ENCODE results near the gene MYLK2.
"Not testable (repeated sequence)": the region's sequence is repeated elsewhere in the genome, so short reads cannot be mapped to it uniquely, and the experiment has no call there.

Gene MYLK2

DNA sequence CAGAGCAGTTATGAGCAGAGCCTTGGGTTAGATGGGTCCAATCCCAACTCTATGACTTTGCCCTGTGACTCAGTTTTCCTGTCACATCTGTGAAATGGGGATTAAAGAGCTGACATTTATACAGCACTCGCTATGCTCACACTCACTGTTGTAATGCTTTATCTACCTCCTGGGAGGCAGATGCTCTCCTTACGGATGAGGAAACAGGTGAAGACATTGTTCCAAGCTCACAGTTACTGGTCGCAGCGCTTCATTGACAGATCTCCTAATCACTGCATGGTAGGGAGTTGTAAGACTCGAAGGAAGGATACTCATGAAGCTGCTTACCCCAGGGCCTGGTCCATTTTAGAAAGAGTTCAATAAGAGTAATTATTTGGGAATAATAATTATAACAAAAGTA, 2.9 kb upstream of the MYLK2 start:
- no peak for DNase-seq

GRCh38 chr20:31817461-31817860, 1.7 kb upstream of the MYLK2 start:
- DNase-seq = no peak

GRCh38 chr20:31818376-31818908, 714 bp upstream of the MYLK2 start:
- DNase-seq = no peak

GRCh38 chr20:31820228-31820627, 1.1 kb downstream of the MYLK2 start:
- no peak for DNase-seq

DNA sequence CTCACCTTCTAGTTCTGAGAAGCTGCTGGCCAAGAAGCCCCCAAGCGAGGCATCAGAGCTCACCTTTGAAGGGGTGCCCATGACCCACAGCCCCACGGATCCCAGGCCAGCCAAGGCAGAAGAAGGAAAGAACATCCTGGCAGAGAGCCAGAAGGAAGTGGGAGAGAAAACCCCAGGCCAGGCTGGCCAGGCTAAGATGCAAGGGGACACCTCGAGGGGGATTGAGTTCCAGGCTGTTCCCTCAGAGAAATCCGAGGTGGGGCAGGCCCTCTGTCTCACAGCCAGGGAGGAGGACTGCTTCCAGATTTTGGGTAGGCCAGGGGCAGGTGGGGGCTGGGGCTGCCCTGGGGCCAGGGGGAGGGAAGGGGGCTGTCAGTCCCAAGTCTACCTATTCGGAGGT, 2.3 kb downstream of the MYLK2 start:
- no peak for DNase-seq

- peak; percentile 88 for DNase-seq
Measured at GRCh38 chr20:31822421-31823330, 3.5 kb downstream of the MYLK2 start.

DNA sequence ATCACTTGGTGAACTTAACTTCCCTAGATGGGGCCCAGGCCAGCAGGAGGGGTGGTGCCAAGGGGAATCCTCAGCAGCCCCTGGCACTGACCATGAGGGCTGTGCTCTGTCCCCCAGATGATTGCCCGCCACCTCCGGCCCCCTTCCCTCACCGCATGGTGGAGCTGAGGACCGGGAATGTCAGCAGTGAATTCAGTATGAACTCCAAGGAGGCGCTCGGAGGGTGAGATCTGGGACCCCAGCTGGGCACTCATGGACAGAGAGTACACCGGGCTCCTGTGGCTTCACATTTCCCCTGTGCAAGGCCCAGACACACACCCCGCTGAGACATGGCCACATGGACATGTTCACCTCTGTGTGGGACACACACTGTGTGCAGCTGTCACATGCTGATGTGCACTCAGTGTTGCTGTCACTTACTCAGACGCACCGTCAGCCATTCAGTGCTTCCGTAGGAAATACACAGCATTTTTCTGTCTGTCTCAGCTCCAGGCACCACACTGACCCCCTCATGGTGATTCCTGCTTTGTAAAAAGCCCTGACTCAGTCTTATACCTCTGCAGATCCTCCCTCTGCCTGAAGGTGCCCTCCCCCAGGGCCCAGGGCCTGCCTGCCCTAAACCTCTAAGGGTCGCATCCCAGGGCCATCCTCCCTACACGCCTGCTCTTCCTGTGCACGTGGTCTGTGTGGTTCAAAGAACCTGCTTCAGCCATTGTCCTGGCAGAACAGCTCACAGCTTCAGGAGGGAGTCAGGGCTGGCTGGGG, 4.4 kb downstream of the MYLK2 start:
- DNase-seq = peak; percentile 42

- DNase-seq = no peak
Measured at GRCh38 chr20:31824125-31824485, 4.9 kb downstream of the MYLK2 start.

DNA sequence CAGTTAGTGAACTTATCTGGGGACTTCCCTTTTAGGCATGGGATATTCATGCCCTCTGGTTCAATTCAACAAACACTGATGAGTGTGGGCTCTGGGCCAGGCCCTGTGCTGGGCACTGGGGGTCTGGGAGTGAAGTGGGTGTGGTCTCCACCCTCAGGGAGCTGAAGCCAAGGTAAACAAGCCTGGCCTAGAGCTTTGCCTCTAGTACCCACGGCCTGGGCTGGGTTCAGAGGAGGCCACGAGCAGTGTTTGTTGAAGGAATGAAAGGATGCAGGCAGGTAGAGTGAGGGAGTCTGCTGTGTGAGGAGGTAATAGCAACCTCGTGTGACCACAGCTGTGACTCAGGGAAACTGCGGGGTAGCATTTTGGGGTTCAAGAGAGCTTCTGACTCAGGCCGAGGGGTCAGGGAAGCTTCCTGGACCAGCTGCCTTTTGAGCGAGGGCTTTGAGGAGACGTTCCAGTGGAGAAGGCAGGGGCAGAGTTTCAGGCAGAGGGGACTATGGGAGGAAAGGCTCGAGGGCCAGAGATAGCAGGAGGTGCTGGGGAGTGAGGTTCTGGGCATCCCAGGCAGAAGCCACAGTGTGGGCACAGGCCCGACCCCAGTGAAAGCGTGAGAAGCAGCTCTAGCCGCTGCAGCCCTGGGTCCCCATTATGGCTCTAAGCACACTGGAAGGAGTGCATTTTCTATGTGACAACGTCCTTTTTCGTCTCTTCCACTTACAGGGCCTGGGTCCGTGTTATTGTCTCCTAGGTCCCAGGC, 5.6 kb downstream of the MYLK2 start:
- peak; percentile 24 for DNase-seq

DNA sequence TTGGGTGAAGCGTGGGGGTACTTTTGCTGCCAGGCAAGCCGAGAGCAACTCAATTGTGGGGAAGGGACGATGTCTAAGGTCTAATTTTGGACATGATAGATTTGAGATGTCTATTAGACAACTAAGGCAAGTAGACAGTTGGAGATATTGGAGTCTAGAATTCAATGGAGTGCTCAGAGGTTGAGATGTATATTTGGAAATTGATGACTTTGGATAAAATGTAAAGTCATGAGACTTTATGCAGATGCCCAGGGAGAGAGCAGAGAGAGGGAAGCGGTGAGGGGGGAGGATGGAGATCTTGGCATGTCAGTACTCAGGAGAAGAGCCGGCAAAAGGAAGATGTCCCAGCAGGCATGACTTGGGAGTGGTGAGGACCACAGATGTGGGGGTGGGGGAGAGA, 6.9 kb downstream of the MYLK2 start:
- DNase-seq = no peak

- DNase-seq = no peak
Measured at GRCh38 chr20:31827059-31827458, 7.9 kb downstream of the MYLK2 start.

DNA sequence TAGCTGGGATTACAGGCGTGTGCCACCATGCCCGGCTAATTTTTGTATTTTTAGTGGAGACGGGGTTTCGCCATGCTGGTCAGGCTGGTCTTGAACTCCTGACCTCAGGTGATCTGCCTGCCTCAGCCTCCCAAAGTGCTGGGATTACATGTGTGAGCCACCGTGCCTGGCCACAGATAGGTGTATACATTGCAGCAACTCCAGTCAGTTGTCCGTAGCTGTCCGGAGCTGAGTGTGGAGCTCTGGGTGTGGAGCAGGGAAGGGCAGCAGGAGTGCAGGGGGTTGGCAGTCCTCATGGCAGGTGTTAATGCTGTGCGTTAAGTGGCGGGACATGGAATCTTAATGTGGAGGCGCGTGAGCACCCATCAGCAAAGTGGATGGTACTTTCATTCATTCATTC, 8.9 kb downstream of the MYLK2 start:
- not testable (repeated sequence) for DNase-seq

- peak; percentile 4 for DNase-seq
Measured at GRCh38 chr20:31829731-31830130, 10.6 kb downstream of the MYLK2 start.

DNA sequence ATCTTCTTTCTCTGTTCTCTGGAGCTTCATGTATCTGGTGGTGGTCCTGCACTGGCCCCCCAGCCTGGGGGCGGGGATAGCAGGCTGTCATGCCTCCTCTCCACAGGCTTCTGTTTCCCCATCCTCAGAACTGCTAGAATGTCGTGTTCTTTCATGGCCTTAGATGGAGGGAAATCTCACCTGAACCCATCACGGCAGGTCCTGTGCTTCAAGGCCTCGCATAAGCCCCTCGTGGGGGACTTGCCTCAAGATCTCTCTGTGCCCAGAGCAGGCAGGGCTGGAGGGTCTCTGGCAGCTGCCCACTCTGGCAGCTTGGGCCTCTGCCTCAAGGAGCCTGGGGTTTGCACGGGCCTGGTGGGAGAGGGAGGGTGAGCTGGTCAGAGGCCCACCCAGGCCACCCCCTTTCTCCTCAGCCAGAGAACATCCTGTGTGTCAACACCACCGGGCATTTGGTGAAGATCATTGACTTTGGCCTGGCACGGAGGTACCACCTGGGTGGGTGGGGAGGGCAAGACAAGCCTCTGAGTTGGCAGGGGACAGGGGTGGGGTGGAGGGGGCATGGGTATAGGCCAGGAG, 11.3 kb downstream of the MYLK2 start:
- peak; percentile 15 for DNase-seq

GRCh38 chr20:31831211-31831610, 12.1 kb downstream of the MYLK2 start:
- peak; percentile 9 for DNase-seq

DNA sequence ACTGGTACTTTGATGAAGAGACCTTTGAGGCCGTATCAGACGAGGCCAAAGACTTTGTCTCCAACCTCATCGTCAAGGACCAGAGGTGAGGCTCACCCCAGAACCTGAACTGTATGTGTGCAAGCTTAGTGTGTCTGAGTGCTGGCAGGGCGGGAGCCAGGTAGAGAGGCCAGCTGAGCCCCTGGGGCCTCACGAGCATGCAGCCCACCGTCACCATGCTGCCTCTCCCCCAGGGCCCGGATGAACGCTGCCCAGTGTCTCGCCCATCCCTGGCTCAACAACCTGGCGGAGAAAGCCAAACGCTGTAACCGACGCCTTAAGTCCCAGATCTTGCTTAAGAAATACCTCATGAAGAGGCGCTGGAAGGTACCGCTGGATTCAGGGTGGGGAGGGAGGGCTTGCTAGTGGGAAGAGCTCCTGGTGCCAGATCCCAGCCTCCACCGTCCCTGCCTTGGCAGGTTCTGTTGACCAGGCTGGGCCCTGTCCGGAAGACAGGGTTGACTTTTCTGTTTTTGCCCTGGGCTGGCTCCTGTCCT, 12.7 kb downstream of the MYLK2 start:
- DNase-seq = no peak

DNA sequence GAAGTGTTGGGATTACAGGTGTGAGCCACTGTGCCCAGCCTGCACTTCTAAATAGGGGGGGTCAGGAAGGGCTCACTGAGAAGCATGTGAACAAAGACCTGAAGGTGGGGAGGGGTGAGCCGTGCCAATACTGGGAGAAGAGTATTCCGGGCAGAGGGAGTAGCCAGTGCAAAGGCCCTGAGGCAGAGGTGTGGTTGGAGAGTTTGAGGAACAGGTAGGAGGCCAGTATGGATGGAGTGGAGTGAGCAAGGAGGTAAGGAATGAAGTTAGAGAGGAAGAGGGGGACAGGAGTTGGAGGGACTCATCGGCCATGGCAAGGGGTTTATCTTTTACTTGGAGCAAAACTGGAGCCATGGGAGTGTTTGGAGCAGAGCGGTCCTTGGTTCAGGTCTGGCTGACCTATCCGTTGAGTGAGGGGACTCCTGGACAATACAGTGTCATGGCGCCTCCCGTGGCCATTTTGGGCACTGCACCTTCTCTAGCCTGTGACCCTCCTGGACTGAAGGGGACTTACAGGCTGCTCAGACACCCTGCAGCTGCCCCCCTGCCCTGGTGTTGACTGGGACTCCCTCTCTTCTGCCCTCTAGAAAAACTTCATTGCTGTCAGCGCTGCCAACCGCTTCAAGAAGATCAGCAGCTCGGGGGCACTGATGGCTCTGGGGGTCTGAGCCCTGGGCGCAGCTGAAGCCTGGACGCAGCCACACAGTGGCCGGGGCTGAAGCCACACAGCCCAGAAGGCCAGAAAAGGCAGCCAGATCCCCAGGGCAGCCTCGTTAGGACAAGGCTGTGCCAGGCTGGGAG, 14.2 kb downstream of the MYLK2 start:
- DNase-seq = no peak

- DNase-seq = no peak
Measured at GRCh38 chr20:31833931-31834521, 14.9 kb downstream of the MYLK2 start.

DNA sequence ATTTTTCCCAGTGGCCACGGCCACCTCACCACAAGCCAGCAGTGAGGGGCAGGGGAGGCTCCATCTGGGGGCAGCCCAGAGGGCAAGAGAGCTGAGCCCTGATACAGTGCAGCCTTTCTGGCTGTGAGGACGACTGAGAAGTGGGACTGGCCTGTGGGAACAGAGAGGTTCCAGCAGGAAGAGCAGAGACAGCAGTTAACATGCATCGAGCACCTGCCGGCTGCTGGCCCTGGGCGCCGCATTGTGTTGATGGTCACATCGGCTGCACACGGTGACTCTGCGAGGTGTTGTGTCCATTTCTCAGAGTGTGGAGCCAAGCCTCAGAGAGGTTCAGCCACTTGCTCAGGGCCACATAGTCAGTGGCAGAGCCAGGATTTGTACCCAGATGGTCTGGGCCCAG, 16.4 kb downstream of the MYLK2 start:
- no peak for DNase-seq

GRCh38 chr20:31835977-31836852, 17.1 kb downstream of the MYLK2 start:
- peak; percentile 87 for DNase-seq
